Bone marrow (tissue), 2 donors: ENCODE measurements around the gene ALDH1L1.

Experiments used
- DNase-seq, 2 donors: peaks; one replicate each; lab custom pipeline; 2025; lab: John Stamatoyannopoulos, UW

Gene ALDH1L1

DNA sequence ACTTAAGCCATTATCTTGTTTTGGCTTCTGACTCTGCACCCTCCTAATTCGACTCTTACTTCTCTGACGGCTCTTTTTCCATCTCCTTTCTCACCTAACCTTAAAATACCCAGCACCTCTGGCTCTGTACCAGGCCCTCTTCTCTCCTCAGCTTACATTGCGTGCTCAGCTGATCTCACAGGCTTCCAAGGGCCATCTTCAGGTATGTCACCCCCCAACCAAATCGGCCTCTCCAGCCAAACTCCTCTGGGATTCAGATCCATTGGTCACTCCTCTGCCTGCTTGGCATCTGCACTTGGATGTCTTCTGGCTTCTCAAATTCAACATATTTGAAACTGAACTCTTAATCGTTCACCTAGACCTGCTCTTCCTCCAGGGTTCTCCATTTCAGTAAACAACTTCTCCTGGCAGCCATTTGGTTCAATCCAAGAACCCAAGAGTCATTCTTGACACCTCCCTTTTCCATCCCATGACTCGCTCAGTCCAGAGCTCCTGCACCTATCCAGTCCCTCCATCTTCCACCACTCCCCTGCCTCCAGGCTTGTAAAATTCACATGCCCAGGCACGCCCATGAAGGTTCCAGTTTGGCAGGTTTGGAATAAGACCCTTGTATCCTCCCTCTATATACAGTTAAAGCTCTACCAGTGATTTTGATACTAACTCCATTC, 61.2 kb downstream of the ALDH1L1 start:
- no peak for DNase-seq

DNA sequence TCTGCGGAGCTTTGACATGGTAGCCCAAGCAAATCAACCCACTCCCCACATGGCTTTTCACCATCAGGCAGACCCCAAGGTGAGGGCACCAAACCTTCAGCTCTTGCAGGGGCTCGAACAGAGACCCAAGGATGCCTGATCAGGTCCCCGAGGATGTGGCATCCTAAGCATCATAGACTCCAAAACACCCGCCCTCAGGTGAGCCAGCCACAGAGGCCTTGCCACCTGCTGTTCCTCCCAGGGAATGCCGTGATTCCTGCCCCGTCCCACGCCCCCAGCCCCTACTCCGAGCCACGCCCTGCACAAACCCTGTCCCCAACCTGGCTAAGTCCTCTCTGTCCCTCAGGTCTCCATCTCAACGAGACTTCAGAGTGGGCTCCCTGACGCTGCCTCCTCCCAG, 61.8 kb downstream of the ALDH1L1 start:
- DNase-seq: no peak

DNA sequence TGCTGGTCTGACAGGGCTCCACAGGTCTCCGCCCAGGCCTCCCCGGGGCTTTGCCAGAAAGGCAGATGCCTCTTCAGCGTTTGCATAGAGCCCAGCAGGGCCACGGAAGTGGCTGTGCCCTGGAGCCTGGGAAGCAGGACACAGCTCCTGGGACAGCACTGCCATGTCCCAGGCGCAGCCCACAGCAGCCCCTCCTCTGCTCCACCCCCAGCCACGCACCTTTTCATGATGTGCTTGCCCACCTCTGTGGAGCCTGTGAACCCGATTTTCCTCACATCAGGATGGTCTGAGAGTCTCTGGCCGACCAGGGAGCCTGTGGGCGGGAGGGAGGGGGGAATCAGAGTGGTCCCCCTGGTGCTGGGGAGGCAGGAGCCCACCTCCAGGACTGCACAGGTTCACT, 62.6 kb downstream of the ALDH1L1 start:
- DNase-seq: no peak

DNA sequence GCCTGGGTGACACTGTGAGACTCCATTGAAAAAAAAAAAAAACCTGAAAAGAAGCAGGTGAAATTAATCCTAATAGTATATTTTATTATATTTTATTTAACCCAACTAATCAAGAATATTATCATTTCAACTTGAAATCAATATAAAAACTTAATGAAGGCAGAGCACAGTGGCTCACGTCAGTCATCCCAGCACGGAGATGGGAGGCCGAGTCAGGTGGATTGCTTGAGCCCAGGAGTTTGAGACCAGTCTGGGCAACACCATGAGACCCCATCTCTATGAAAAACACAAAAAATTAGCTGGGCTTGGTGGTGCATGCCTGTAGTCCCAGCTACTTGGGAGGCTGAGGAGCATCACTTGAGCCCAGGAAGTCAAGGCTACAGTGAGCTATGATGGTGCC, 63.2 kb downstream of the ALDH1L1 start:
- no peak for DNase-seq

DNA sequence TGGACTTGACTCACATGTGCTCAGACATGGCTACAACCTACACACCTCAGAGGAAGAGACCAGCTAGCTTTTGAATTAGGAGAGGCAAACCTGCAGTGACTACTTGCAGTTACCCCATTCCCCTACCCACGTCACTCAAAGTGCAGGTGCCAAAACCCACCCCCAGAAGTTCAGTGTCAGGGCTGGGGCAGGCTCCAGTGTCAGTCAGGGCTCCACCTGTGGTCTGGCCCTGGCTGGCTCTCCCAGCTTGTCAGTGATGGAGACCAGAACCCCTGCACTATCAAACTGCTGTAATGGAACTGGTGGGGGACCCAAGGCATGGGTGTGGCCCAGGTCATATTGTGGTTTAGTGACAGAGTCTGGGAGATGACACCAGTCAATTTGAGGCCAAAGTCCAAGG, 63.9 kb downstream of the ALDH1L1 start:
- DNase-seq: no peak

DNA sequence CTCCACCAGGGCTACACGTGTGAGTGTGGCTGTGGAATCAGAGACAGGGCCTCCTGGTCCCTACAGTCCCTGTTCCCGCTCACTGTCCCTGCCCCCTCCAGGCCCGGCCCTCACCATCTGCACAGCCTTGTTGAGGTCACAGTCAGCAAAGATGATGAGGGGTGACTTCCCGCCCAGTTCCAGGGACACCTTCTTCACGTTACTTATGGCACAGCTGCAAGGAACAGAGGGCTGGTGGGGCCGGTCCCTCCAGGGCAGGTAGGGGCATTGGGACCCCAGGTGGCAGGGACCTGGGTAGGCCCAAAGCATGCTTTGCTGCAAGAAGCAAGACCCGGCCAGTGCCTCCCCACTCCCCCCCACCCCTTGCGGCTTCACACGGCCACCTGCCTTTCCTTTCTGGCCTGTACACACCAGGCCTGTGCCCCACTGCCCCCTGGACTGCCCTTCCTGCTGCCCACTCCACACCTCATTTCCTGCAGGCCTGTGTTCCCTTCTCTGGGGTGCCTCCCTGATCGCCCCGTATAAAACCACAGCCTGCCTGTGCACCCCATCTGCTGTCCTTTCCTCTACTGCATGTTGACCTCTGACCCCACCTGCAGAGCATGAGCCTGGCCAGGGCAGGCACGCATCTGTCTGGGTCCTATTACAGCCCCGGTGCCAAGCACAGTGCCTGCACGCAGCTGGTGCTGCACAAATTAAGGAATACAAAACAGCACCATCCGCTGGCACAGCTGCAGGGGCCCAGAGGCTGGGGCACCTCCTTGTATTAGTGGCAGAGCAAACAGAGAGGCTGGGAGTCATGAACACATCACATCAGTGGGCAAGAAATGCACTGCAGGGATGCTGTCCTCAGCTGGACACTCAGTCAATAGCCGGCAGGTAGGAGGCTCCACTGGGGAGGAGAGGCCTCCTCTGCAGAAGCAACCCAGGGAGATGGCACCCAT, 65.7 kb downstream of the ALDH1L1 start:
- no peak for DNase-seq

DNA sequence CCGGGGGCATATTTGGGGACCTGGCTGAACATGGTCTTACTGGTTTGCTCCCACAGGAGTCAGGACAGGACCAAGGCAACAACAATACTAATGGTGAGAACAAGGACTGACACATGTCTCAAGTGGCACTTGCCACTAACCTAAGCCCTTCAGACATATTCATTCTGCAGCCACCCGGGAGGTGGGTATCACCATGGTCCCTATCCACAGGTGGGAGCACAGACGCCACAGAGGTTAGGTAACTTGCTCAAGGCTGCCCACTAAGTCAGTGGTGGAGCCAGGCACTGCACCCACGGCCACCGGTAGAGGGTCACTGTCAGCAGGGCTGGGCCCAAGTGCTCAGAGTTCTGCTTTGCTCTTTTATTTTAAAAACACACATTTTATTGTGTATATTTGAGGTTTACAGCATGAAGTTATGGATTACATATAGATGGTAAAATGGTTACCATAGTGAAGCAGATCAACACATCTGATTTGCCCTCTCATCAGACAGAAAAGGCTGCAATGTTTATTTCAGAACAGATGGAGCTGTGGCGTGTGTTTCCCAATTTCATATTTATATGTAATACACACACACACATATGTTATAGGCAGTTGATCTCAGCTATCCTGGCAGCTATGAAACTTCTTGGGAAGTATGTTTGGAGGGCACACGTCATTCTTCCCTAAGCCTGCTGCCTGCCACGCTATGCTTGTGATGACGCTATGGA, 66.5 kb downstream of the ALDH1L1 start:
- no peak for DNase-seq

DNA sequence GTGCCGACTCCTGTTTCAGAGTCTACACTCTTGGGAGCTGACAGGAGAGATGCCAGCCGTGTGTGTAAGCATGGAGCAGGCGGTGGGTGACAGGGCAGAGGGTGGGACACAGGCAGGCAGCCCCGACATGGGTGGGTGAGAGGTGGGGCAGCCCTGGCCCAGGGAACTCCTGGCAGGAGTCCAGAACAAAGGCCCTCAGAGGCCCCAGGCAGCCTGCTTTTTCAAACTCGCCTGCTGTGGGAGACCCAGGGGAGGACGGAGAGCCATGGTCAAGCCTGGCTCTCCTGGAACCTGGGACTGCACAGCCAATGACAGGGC, 67.2 kb downstream of the ALDH1L1 start:
- no peak for DNase-seq

DNA sequence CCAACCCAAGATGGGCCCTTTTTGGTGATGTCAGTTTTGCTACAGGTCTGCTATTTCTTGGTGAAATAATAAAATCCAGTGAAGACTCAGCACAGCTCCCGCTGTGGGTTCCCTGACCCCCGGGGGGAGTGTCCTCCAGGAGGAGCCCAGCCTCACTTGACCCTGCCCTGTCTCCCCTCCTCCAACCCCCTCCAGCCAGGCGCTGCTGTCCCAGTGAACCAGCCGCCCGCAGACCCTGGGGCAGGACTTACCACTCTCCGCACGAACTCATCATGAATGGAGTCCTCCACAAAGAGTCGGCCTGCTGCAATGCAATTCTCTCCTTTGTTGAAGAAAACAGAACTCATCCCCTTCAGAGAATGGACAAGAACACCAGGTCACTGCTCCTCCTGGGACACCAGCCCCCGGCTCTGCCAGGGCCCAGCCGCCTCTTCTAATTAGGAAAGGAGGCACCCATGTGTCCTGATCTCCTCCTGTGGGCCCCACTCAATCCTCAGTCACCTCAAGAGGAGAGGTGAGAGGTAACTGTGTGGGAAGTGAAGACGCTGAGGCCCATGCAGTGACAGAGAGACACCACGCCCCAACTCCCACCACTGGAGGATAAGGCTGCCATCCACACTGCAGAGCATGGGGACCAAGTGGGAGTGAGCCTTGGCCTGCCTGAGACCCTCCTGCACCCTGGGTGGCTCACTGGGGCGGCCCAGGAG, 67.7 kb downstream of the ALDH1L1 start:
- no peak for DNase-seq

DNA sequence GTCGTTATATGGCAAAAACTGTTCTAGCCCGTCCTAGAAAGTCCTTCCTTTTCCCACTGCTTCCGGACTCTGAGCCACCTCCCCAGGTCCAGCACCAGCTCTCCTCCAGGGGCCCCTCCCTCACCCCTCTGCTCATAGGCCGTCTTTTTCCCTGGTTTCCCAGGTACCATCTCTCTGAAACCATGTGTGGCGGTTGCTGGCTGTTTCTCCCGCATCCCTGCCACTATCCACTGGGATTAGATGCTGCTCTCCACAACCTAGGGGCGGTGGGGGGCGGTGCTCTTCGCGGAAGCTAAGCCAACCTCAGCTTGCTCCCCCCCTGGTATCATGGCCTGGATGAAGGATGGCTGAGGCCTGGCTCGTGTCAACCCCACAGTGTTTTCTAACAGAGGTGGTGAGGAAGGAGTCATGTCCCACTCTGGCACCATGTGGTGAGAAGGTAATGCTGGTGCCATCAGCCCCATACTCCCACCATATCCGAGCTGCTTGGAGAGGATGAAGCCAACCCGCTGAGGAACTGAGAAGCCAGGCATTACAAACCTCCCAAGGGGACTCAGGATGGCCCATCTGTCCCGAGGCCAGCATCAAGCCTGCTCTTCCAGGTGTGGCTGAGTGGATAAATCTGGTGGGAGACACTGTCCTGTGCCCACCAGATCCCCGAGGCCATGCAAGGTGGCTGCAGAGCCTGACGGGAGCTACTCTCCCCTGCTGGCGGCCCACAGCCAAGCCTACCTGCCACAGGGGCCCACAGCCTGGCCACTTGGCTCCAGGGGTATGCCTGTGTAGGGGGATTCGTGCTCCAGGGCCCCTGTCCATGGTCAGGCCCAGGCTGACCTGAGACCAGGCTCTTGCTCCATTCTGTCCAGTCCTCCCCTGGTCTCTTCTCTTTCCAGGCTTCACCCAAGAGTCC, 68.6 kb downstream of the ALDH1L1 start:
- DNase-seq: no peak

DNA sequence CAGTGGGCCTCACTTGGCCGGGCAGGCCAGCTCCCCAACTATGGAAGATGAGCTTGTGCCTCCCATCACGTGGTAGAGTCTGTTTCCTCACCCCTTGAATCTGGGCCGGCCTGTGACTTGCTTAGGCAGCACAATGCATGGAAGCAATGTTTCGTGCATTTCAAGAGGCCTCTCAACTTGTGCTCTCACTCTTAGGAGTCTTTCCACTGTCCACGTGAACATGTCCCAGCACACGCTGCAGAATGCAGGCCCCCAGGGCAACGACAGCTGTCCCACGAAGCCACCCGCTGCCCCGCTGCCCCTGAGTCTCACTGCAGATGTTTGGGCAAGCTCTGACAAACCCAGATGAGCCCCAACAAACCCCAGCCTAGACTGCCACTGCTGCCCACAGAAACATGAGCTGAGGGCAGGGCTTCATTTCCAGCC, 69.2 kb downstream of the ALDH1L1 start:
- DNase-seq: no peak

DNA sequence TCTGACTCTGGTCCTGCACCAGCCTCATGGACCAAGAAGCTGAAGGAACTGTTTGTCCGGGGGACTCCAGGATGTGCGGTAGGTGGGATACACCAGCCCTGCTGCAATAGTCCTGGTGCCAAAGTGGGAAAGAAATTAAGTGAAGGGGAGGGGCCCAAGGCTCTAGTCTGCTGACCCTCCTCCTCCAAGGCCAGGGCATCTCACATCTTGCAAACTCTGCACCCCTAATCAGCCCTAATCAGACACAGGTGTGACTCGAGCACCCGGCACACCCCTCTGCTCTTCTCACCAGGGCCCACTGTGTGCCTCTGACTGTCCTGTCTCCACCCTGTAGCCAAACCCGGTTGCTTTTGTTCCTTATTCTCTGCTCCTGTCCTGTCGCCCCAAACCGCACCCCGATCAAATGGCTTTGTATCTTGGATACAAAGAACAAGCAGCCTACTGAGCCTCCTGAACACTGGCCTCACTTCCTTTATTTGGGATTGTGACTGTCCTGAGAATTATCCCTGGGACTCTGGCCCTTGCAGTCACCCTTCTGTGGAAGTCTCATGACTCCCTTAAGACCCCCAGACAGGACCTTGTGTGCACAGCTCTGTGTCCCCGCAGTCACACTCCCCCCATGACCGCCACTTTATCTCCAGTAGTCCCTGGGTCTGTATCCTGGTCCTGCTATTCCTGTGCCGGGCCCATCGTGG, 69.8 kb downstream of the ALDH1L1 start:
- no peak for DNase-seq

DNA sequence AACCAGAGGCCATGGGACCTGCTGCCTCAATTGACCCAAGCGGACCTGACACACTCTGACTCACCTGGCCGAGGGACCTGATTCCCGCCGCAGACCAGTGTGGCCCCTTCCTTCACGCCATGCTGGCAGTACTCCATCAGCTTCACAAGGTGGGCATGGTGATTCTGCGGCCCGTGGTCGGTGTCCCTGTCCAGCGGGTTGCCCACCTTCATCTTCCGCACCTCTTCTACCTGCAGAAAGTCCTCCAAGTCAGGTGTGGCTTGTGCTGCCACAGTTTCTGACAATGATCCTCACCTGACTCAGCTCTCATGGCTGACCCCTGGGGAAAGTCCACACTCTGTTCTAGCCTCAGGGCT, 70.5 kb downstream of the ALDH1L1 start:
- no peak for DNase-seq

DNA sequence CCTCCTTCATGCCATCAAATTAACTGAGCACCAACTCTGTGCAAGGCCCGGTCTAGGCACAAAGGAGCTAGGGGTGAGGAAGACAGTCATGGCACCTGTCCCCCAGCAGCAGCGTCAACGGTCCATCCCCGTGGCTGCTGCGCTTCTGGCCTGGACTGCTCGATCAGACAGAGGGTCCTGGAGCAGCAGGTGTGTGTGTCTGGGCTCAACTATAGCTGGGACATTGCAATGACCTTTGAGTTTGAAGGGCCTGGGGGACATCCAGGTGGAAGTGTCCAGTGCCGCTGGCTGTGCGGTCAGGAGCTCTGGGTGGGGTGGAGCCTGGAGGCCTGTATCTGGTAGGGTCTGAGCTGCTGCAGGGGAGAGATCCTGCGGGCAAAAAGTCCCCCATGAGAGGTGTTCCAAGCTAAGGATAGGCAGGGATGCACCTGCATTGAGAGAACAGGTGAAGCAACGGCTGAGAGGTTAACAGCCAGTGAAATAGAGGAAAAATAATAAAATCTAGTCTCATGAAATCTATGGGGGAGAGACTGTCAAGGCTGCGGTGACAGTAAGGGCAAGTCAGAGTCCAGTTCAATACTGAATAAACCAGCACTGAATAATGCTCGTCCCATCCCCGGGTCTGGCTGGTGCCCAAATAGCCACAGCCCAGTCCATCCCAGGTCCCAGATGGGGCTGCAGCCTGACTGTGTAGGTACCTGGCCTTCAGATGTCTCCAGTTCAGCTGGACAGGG, 71.1 kb downstream of the ALDH1L1 start:
- DNase-seq: no peak

DNA sequence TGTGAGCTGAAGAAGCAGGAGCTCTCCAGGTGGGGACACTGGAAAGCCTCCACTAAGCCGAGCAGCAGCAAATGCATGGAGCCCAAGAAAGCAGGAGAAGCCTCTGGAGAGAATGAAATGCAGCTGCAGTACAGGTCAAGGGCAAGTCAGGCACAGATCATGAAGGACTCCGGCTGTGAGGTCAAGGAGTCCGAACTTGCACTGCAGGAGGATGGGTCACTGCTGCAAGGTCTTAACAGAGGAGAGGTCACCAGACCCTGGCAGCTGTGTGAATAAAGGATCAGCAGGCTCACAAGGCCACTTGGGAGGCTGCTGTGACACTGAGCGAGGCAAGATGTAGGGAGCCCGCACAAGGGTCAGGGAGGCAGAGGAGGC, 71.7 kb downstream of the ALDH1L1 start:
- no peak for DNase-seq

DNA sequence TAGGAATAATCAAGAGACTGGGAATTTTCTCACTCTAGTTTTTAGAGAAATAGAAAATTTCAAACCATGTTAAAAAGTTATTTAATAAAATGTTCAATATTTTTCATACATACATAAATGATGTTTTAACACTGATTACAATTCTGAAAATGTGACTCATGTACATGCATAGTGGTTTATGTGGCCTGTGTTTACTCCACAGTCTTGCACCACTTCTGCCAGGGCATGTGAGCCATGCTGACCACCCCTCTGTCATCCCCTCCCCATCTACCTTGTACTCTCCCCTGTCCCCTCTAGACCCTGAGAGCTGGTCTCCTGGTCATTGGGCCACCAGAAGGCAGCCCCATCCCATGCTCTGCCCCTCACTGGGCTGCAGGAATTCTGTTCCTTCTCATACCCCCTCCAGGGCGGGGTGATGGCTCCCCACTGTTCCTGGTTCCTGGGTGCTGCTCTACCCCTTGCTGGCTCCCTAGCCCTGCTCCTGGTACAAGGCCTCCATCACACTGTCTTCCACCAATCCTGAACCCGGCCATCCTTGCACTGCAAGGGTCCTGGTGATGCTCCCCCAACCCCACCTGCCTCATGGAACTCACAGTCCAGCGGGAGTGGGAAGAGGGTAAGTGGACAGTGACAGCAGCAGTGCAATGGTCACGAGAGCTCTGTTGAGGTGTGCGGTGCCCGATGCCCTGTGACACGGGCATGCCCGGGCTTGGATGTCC, 72.3 kb downstream of the ALDH1L1 start:
- no peak for DNase-seq

DNA sequence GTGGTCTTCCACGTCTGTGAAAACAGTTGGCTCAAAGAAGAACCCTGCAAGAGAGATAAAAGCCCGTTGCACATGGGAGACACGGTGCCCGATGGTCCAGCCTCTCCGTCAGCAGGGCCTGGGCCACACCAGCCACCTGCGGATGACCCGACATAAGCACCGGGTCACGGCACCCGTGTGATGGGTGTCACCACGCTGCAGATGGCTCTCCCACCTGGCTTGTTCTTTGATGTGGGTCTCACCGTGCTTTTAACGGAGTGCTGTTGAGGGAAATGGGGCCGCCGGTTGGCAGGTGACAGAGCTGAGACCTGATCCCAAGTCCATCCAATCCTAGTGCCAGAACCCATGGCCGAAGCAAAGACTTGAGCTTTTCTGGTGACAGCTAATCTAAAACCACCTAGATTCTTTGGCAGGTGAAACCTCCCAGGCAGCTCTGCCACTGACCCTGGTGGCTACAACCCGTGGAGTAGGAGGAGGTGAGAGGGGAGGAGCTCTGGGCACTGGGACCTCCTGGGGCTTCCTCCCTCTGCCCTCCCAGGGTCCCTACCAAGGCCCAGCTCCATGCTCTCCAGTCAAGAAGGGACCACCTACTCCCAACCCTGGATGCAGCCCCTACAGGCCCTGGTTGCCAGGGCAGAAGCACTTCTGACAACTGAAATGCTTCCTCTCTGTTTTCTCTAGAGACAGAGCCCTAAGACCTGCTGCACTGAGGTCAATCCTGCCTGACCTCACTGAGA, 73.0 kb downstream of the ALDH1L1 start:
- DNase-seq: no peak

DNA sequence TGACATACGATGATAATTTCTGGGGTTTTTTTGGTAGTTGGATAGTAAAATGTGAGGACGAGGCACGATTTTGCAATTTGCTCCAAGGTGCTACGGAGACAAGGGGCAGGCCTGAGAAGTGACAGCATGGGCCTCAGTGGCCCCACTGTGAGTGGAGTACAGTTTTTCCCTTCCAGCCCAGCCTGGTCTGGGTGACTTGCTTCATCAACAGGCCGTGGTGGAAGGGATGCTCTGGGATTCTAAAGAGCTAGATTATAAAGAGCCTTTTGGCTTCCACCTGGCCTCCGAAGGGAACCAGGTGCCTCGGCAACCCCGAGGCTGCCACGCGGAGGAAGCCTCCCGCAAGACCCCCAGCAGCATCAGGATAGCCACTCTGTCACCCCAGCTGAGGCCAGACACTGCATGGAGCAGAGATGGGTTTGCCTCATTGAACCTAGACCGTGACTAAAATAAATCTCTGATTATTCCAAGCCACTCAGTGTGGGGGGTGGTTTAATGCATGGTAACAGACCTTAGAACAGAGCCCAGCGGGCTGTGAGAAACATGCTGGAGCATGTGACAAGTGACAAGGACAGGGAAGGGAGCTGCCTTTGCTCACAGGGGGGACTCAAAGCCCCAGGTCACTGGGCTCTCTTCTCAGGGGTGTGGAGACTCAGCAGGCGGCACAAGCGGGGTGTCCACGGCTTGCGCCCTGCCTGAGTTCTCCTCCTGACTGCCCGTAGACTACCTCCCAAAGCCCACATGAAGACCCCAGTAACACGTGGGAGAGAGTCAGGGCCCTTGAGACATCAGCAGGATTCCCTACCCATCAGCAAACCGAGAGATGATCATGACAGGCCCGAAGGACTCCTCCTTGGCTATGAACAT, 73.8 kb downstream of the ALDH1L1 start:
- DNase-seq: no peak
